ENCODE measurements around the gene CLEC20A. TPM values are rescaled to one million over a fixed set of nuclear protein-coding genes. Genes with fewer than 3 reads are reported as not detected.
"Not testable (repeated sequence)": the region's sequence is repeated elsewhere in the genome, so short reads cannot be mapped to it uniquely, and the experiment has no call there.

Gene CLEC20A
- polyA plus RNA-seq, 4 donors: 0.26 to 0.56 (median 0.33) TPM

GRCh38 chr1:178529364-178530036 is 32.7 kb upstream of the CLEC20A start:
- DNase-seq (ENCODE audit: low read depth in 4 of 4, low spot score in 3 of 4): no peak

GRCh38 chr1:178528953-178529335 is 32.2 kb upstream of the CLEC20A start:
- DNase-seq (ENCODE audit: low read depth in 4 of 4, low spot score in 3 of 4): no peak

- DNase-seq (ENCODE audit: low read depth in 4 of 4, low spot score in 3 of 4): no peak
These were observed 31.6 kb upstream of the CLEC20A start for GRCh38 chr1:178528228-178528952.

GRCh38 chr1:178527117-178527516 is 30.4 kb upstream of the CLEC20A start:
- DNase-seq (ENCODE audit: low read depth in 4 of 4, low spot score in 3 of 4): no peak

GRCh38 chr1:178521241-178521640 is 24.5 kb upstream of the CLEC20A start:
- no peak for DNase-seq (ENCODE audit: low read depth in 4 of 4, low spot score in 3 of 4)

GRCh38 chr1:178520803-178521202 is 24.0 kb upstream of the CLEC20A start:
- DNase-seq (ENCODE audit: low read depth in 4 of 4, low spot score in 3 of 4): no peak

GRCh38 chr1:178518894-178519293 is 22.1 kb upstream of the CLEC20A start:
- no peak for DNase-seq (ENCODE audit: low read depth in 4 of 4, low spot score in 3 of 4)

- DNase-seq (ENCODE audit: low read depth in 4 of 4, low spot score in 3 of 4): no peak
These were observed 19.3 kb upstream of the CLEC20A start for GRCh38 chr1:178516110-178516509.

GRCh38 chr1:178513278-178513983 is 16.7 kb upstream of the CLEC20A start:
- no peak for DNase-seq (ENCODE audit: low read depth in 4 of 4, low spot score in 3 of 4)

- DNase-seq (ENCODE audit: low read depth in 4 of 4, low spot score in 3 of 4): no peak
These were observed 16.0 kb upstream of the CLEC20A start, which contains the start of gene TEX35 for GRCh38 chr1:178512566-178513277. Gene TEX35 (plus strand): TSS chr1:178513109. CDS start chr1:178513189, 80 bp downstream.

- no peak for DNase-seq (ENCODE audit: low read depth in 4 of 4, low spot score in 3 of 4)
These were observed 13.4 kb upstream of the CLEC20A start for GRCh38 chr1:178510155-178510554.

- DNase-seq (ENCODE audit: low read depth in 4 of 4, low spot score in 3 of 4): no peak
These were observed 12.7 kb upstream of the CLEC20A start for GRCh38 chr1:178509414-178510007.

GRCh38 chr1:178506669-178507068 is 9.9 kb upstream of the CLEC20A start:
- DNase-seq (ENCODE audit: low read depth in 4 of 4, low spot score in 3 of 4): no peak

GRCh38 chr1:178506177-178506576 is 9.4 kb upstream of the CLEC20A start:
- no peak for DNase-seq (ENCODE audit: low read depth in 4 of 4, low spot score in 3 of 4)

- DNase-seq (ENCODE audit: low read depth in 4 of 4, low spot score in 3 of 4): no peak
These were observed 7.5 kb upstream of the CLEC20A start for GRCh38 chr1:178504286-178504685.

- no peak for DNase-seq (ENCODE audit: low read depth in 4 of 4, low spot score in 3 of 4)
These were observed 7.1 kb upstream of the CLEC20A start for GRCh38 chr1:178503849-178504248.

- DNase-seq (ENCODE audit: low read depth in 4 of 4, low spot score in 3 of 4): not testable (repeated sequence)
These were observed 6.6 kb upstream of the CLEC20A start for GRCh38 chr1:178503316-178503715.

GRCh38 chr1:178502856-178503255 is 6.1 kb upstream of the CLEC20A start:
- no peak for DNase-seq (ENCODE audit: low read depth in 4 of 4, low spot score in 3 of 4)

- DNase-seq (ENCODE audit: low read depth in 4 of 4, low spot score in 3 of 4): no peak
These were observed 5.6 kb upstream of the CLEC20A start for GRCh38 chr1:178502330-178502714.

GRCh38 chr1:178501705-178502329 is 5.1 kb upstream of the CLEC20A start:
- peak; percentile 39 to 45 (median 42) for DNase-seq (ENCODE audit: low read depth in 4 of 4, low spot score in 3 of 4)

Data from left renal pelvis (tissue), 4 donors.